ENCODE measurements around the gene AKR1B15.

Gene AKR1B15

DNA sequence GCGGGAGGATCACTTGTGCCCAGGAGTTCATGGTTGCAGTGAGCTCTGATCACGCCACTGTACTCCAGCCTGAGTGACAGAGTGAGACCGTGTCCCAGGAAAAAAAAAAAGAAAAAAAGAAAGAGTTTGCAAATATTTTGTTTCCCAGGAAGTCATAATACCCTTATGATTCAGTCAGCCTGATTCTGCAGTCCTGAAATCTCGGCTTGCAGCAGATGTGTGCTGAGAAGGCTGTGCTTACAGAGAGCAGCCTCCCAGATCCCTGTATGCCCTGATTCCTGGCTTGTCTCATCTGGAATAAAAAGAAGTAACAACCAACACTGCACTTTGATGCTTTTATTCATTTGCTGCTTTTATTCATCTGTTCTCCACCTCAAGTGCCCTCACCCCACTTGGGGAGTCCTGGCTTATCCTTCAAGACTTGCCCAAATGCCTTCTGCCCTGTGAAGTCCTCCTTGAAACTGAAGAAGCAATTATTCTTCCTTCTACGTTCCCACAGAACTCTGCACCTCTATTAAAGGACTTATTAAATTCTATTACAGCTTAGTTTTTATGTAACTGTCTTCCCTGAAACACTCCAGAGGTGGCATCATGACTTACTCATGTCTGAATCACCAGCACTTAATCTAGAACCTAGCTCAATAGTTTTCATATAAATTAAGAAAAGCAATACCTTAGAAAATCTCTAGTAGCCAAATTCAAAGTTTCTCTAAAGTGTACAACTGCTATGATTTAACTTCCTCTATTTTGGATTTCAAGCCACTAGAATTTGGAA lies 70.0 kb downstream of the AKR1B15 start:
- DNase-seq (ENCODE audit: low read depth): no peak

DNA sequence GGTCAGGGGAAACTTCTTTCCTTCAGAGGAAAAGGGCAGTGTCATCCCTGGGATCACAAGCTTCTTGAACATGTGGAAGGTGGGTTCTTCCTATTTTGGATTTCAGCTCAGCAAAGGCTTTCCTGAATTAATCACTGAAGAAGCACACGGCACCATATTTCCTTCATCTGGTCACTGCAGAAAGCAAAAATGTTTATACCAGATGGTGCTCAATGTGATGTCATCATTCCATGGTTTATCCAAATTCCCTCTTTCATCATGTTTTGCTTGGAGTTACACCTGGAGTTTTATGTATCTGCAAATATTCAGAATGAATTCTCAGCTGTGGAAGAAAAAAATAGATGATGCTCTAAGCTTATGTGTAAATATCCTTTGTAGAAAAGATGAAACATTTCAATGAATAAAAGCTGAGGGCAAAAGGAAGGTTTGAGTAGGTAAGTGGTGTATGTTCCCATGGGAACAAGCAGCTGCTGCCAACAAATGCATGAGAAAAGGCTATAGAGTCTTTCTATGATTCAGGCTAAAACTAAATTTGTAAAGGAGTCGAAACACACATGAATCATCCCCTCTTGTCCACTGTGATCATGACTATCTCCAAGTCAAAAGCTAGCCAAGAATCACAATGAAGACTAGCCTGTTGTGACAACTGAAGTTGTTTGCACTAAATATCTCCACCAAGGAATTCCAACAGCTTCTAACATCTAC lies 70.9 kb downstream of the AKR1B15 start:
- DNase-seq (ENCODE audit: low read depth): no peak

DNA sequence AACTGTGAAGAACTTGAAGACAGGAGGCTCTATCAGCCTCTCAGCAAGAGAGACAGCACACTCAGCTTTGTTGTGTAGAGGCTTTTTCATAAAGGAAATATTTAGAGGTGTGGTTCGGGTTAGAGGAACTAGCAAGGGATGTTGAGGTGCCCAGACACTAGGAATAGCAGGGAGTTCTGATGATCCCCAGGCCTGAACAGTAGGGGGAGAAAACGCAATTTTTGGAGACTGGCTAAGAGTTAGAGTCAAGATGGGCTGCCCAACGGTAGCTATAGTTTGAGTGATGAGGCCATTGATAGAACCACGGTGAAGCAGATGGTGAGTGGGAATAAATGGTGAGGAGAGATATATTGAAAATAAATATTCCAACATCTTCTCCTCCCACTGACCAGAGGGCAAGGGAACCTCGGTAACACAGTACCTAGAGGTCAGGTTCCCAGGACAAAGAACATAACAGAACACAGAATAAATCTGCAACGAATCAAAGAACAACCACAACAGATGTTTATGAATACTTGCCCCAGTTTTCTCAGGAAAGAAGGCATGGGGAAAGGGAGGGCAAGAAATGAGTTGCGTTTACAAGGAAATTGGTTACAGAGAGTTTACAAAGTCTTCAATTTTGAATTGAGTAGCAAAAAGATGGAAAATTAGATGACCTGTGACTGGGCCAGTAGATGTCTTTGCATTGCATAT lies 73.5 kb downstream of the AKR1B15 start:
- no peak for DNase-seq (ENCODE audit: low read depth)

DNA sequence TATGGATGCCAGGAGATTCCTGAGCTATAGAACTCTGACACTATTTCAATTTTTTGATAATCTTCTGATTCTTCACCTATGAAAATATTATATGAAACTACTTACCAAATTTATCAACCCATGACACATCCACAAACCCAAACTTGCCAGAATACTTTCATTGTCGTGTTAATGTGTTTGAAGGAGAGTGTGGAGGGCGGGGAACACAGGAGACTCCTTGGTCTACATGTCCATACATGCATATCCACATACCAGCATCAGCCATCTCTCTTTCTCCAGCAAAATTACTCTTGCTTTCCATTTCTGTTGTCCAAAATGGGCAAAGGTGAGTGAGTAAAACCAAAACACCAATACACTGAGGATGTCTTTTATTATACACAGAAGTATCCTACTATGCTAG lies 74.3 kb downstream of the AKR1B15 start:
- no peak for DNase-seq (ENCODE audit: low read depth)

DNA sequence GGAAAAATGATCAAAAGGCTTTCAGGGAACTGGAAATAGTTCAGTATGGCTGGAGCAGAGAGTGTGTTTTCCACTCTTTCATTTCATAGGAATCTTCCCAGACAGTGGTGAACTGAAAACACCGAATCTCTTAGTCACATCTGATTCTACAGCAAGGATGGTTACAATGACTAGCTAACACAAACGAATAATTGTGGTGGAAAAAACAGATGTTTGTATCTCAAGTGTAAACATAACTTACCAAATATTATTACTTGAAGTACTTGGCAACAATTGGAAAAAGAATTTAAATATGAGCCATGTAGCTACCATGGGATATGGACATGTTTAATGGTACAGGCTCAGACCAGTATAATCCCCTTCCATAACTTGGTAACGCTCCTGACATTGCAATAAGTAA lies 76.6 kb downstream of the AKR1B15 start:
- DNase-seq (ENCODE audit: low read depth): no peak

DNA sequence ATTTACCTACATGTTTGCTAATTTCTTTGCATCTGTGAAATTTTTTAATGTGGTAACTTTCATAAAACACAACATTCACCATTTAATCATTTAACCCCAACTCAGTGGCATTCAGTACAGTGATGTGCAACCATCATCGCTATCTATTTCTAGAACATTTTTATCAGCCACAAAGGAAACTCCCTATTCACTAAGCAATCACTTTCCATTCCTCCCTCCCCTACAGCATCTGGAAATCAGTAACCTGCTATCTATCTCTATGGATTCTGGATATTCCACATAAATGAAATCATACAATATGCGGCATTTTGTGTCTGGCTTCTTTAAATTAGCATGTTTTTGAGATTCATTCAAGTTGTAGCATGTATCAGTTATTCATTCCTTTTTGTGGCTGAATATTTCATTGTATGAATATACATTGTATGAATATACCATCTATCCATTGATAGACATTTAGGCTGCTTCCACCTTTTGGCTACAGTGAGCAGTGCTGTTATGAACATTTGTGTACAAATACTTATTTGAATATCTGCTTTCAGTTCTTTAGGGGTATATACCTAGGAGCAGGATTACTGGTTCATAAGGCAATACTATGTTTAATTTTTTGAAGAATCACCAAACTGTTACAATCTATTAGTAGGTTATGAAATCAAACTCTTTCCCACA lies 78.3 kb downstream of the AKR1B15 start:
- DNase-seq (ENCODE audit: low read depth): no peak

- no peak for DNase-seq (ENCODE audit: low read depth)
Measured at GRCh38 chr7:134627775-134628153, 78.9 kb downstream of the AKR1B15 start.

DNA sequence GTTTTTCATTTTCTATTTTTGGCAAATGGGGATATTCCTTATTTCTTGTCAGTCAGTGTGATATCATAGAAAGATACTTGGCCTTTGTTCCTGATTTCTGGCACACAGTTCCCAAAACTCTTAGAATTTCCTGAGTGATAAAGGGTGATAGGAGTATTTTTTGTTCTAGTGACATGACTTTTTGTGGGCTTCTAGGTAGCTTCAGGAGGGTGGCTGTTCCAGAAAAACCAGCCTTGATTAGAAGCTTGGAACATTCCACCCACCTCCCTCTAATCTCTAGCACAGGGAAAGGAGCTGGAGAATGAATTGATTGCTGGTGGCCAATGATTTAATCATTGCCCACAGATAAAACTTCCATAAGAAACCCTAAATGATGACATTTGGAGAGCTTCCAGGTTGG lies 80.5 kb downstream of the AKR1B15 start:
- DNase-seq (ENCODE audit: low read depth): no peak
